HepG2 (cell line): ENCODE results near the gene GATD1. TPM values are rescaled to one million over a fixed set of nuclear protein-coding genes. Genes with fewer than 3 reads are reported as not detected.
A peak's percentile ranks its signal among the peaks of the same experiment; 100 is the strongest.

Experiments used
- ATAC-seq: fragments of 200-7000 bp; cut with Tn5 transposase; 3 replicates; pipeline ENCODE4 v1.9.1; 2020; ENCODE audit warnings: mild to moderate bottlenecking, moderate library complexity
- BruUV-seq: library from RNA; stranded (reverse); fragments of 400-500 nt; replicated peaks from 2 replicates; lab custom pipeline; 2021; lab: Mats Ljungman, UMichigan
- CTCF ChIA-PET: fragments of 300-600 bp; formaldehyde crosslinking; extraction: SDS; loops from one replicate; lab custom pipeline; 2021; ENCODE audit warnings: low total read pairs, inconsistent platforms, low intra/inter-chr PET ratio; lab: Yijun Ruan, JAX
- POLR2A ChIA-PET: fragments of 350-600 bp; sonication (Branson Sonifier 250); formaldehyde crosslinking; loops from one replicate; lab custom pipeline; 2020; ENCODE audit warnings: antibody characterized with exemption, inconsistent platforms; lab: Yijun Ruan, JAX
- DNase-seq: peaks from one replicate; pipeline ENCODE4 v3.0.0-alpha.2; 2015; ENCODE audit warnings: low spot score
- FAIRE-seq: peaks from 3 replicates; lab custom pipeline; 2011; peaks lifted over from hg19 to GRCh38; lab: Jason Lieb, UNC
- H2AFZ ChIP-seq: one replicate; pipeline ENCODE4 v1.6.1; 2011; ENCODE audit warnings: low read length, inconsistent platforms
- H3K27ac ChIP-seq: fragments of 300-600 bp; 3 replicates; pipeline ENCODE4 v1.8.0; 2011; ENCODE audit warnings: mixed run types, mild to moderate bottlenecking, mixed read lengths, low read length, inconsistent platforms; ENCODE audit not compliant: insufficient read depth; ENCODE audit errors: extremely low read length
- H3K27me3 ChIP-seq, 2 experiments: fragments of 200-600 bp in 1 of 2; 2 replicates in 1 of 2; 3 replicates in 1 of 2; pipeline versions ENCODE4 v1.6.0 to v1.8.0; 2011; ENCODE audit warnings: low read length in 2 of 2, mild to moderate bottlenecking in 2 of 2, moderate library complexity in 2 of 2, inconsistent platforms in 1 of 2; ENCODE audit not compliant: insufficient read depth in 2 of 2, control insufficient read depth in 1 of 2
- H3K36me3 ChIP-seq, 2 experiments: fragments of 200-600 bp in 1 of 2; replicated peaks in 1 of 2; 2 replicates in 1 of 2; 3 replicates in 1 of 2; pipeline versions ENCODE4 v1.5.1 to v1.8.0; 2011; ENCODE audit warnings: low read length in 2 of 2, inconsistent platforms in 1 of 2; ENCODE audit not compliant: insufficient read depth in 2 of 2, control insufficient read depth in 1 of 2
- H3K4me1 ChIP-seq: 2 replicates; pipeline ENCODE4 v1.5.1; 2012; ENCODE audit warnings: low read length, inconsistent platforms; ENCODE audit not compliant: insufficient read depth
- H3K4me2 ChIP-seq: 2 replicates; pipeline ENCODE4 v1.6.0; 2011; ENCODE audit warnings: low read depth, low read length, inconsistent platforms
- H3K4me3 ChIP-seq, 3 experiments: fragments of 200-600 bp in 1 of 3; sonication (generic), shearing (Covaris generic) in 1 of 3; replicated peaks in 1 of 3; 2 replicates each; pipeline ENCODE4 v1.5.1; 2011 to 2016; ENCODE audit warnings: low read length in 3 of 3, inconsistent platforms in 2 of 3, low read depth in 2 of 3, mild to moderate bottlenecking in 2 of 3, control low read depth in 1 of 3, mixed read lengths in 1 of 3; ENCODE audit not compliant: insufficient read depth in 1 of 3
- H3K79me2 ChIP-seq: one replicate; pipeline ENCODE4 v1.6.1; 2011; ENCODE audit warnings: low read length, inconsistent platforms; ENCODE audit not compliant: insufficient read depth
- H3K9ac ChIP-seq: 2 replicates; pipeline ENCODE4 v1.6.0; 2011; ENCODE audit warnings: mild to moderate bottlenecking, low read depth, low read length, inconsistent platforms; ENCODE audit not compliant: insufficient read depth
- H3K9me3 ChIP-seq: 2 replicates; pipeline ENCODE4 v1.5.1; 2012; ENCODE audit warnings: mild to moderate bottlenecking, low read length
- H4K20me1 ChIP-seq: 2 replicates; pipeline ENCODE4 v1.6.0; 2011; ENCODE audit warnings: inconsistent platforms, mild to moderate bottlenecking, low read length, moderate library complexity; ENCODE audit not compliant: insufficient read depth
- AHR ChIP-seq: IDR thresholded peaks from 2 replicates; pipeline ENCODE4 v1.6.1; 2018; ENCODE audit warnings: missing genetic modification reagents, missing compliant biosample characterization
- HNF1B ChIP-seq: sonication (generic); formaldehyde crosslinking; IDR thresholded peaks from 2 replicates; pipeline ENCODE4 v1.5.1; 2020; ENCODE audit warnings: mild to moderate bottlenecking, moderate library complexity, missing genetic modification reagents
- NFE2 ChIP-seq: sonication (generic); formaldehyde crosslinking; IDR thresholded peaks from 2 replicates; pipeline ENCODE4 v1.4.0; 2020; ENCODE audit warnings: missing genetic modification reagents
- PATZ1 ChIP-seq: sonication (generic); formaldehyde crosslinking; IDR thresholded peaks from 2 replicates; pipeline ENCODE4 v1.4.0; 2020; ENCODE audit warnings: missing genetic modification reagents
- RBFOX2 ChIP-seq: fragments of 200-400 bp; formaldehyde crosslinking; IDR thresholded peaks from 2 replicates; pipeline ENCODE4 v1.6.1; 2017; ENCODE audit warnings: low read depth, mild to moderate bottlenecking, low read length
- TRIM22 ChIP-seq: fragments of 450-650 bp; IDR thresholded peaks from 2 replicates; pipeline ENCODE4 v1.6.1; 2017
- ZFY ChIP-seq: sonication (generic); formaldehyde crosslinking; IDR thresholded peaks from 2 replicates; pipeline ENCODE4 v1.4.0; 2020; ENCODE audit warnings: missing genetic modification reagents
- ZNF574 ChIP-seq: sonication (generic); formaldehyde crosslinking; IDR thresholded peaks from 2 replicates; pipeline ENCODE4 v1.4.0; 2020; ENCODE audit warnings: missing genetic modification reagents
- ZNF687 ChIP-seq: sonication (generic); formaldehyde crosslinking; IDR thresholded peaks from 2 replicates; pipeline ENCODE4 v1.5.1; 2020; ENCODE audit warnings: mild to moderate bottlenecking, missing genetic modification reagents, moderate library complexity
- WGBS: methylation state at CpG from one replicate; pipeline ENCODE4 v1.1.6; 2017; ENCODE audit warnings: low lambda C conversion rate; 5-methylcytosine and 5-hydroxymethylcytosine counted together
- in situ Hi-C: cut with HindIII; loops from 2 replicates; pipeline ENCODE4 v1.10.0; 2017; ENCODE audit warnings: low pct_unique_long_range_greater_than_20kb; ENCODE audit not compliant: extremely low pct_ligation_motif_present
- intact Hi-C: fragments of 100-400 bp; cut with micrococcal nuclease; formaldehyde crosslinking; loops from one replicate; pipeline ENCODE4 v1.10.0; 2022; ENCODE audit not compliant: unreplicated experiment
- polyA plus RNA-seq, 8 experiments: library from polyadenylated mRNA; depleted of rRNA in 3 of 8; stranded (reverse) in 7 of 8; unstranded in 1 of 8; fragments of >200 nt; fragmentation: Illumina TruSeq in 4 of 8; extraction: Trizol in 4 of 8; gene quantifications; 2 replicates each; pipeline versions ENCODE4 v1.2.1 to v1.2.3, GENCODE V29; 2011 to 2016; ENCODE audit warnings: low read depth in 4 of 8, missing spikeins in 1 of 8, mixed read lengths in 1 of 8; ENCODE audit not compliant: insufficient read depth in 1 of 8
- total RNA-seq, 5 experiments: library from RNA; depleted of rRNA; stranded (reverse); fragments of >200 nt; fragmentation: Illumina TruSeq; extraction: Trizol; gene quantifications; 2 replicates each; pipeline ENCODE4 v1.2.3, GENCODE V29; 2016; ENCODE audit warnings: low read depth in 1 of 5

Gene GATD1
- total and polyA plus RNA-seq, 2 of the 13 experiments (the other 11 are each of a cell fraction or from before 2014, with no cell fraction given), result 31.3 to 60.5 TPM

GRCh38 chr11:769887-770641 lies 7.2 kb downstream of the GATD1 start:
- 77% methylated on average over 12 of the region's 23 CpGs for WGBS
- ATAC-seq (peak; percentile 9; the same call in 2 of the 3 replicates), FAIRE-seq (no peak), DNase-seq (no peak)
- Histone ChIP-seq H2AFZ (no peak overlapping the region), H3K4me2 (no peak overlapping the region), H3K27ac (peak overlapping the region; percentile 50), H3K79me2 (peaks cover 14% of the 10 kb centered on the region), H3K4me1 (peaks cover 25% of the 10 kb centered on the region), H3K4me3 (no peak overlapping the region), H3K9me3 (no peaks in the 10 kb centered on the region), H3K36me3 (peaks cover 21 to 47% of the 10 kb centered on the region in 2 experiments; a peak in 4 of 5 replicates), H4K20me1 (peaks cover under 1% of the 10 kb centered on the region; the same call in 1 of the 2 replicates), H3K9ac (no peak overlapping the region), H3K27me3 (no peaks in the 10 kb centered on the region)
- TF ChIP-seq RBFOX2 (0 out of 2 replicates have a peak, but pooled peaks have one; percentile 26), ZFY (CRISPR knock-in tag) (peak; percentile 30; the same call in 1 of the 2 replicates), PATZ1 (CRISPR knock-in tag) (peak; percentile 93), TRIM22 (no peak), AHR (CRISPR knock-in tag) (no peak), HNF1B (no peak), NFE2 (CRISPR knock-in tag) (no peak), ZNF574 (CRISPR knock-in tag) (peak; percentile 26; the same call in 1 of the 2 replicates), ZNF687 (CRISPR knock-in tag) (peak; percentile 40)
- intact Hi-C loops, result no loop called here
- BruUV-seq, result TSS peak; percentile 40
- in situ Hi-C loops, result loop anchor here (5.0 kb wide), 1 partner anchor 108 kb away; no protein-coding TSS in a partner anchor
- ChIA-PET CTCF (no interaction called here), POLR2A (no interaction called here)
